NCI-H2081 (cell line): Measurements from ENCODE around the gene CMA1.
"Not testable (repeated sequence)": the region's sequence is repeated elsewhere in the genome, so short reads cannot be mapped to it uniquely, and the experiment has no call there.

ENCODE experiments used
- DNase-seq, 2 experiments: peaks; one replicate each; lab custom pipeline; 2025; lab: John Stamatoyannopoulos, UW

CMA1 gene, protein sequence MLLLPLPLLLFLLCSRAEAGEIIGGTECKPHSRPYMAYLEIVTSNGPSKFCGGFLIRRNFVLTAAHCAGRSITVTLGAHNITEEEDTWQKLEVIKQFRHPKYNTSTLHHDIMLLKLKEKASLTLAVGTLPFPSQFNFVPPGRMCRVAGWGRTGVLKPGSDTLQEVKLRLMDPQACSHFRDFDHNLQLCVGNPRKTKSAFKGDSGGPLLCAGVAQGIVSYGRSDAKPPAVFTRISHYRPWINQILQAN

DNA sequence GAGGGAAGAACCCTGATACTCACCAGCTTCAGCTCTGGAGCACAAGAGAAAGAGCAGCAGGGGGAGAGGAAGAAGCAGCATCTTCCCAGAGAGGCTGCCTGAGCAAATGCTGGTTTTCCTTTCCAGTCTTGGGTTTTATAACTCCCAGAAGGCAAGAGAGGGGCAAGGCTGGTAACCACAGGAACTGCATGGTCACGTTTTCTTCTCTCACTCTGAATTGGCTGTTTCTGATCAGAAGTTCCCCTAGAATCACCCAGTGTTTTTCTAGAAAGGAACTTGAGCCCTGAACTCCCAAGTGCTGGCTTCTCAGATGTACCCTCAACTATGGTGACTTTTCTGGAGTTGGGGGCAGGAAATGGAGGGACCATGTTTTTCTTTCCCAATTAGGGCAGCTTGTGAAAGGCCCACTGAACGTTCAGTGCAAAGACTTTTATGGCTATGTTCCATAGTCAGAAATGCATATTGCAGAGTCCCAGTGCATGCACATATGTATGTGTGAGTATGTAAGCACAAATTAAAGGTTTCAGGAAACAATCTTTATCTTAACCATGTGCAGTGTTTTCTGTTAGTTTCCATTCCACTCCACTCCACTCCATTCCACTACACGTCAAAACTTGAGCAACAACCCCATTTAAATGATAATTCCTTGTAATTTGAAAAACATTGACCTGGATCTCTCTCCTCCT, at the start of gene CMA1:
Gene CMA1 (minus strand): TSS at position 111 of the 686 bp plus-strand sequence. CDS start 30 bp downstream, at position 81.
- DNase-seq = no peak

DNA sequence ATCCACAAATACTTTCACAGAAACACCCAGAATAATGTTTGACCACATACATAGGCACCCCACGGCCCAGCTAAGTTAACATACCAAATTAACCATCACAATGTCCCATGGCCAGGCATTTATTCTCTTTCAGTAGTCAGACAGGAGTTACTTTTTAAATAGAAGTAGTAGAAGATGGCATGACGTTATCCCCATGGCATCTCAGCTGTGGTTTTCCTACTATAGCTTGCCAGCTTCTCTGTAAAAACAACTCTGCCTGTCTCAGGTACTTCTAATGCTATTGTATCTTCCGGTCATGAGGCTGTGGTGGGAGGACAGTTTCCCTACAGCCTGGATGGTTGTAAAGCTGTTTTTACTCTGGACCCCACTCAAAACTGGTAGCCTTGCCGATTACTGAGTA, 48.7 kb upstream of the CMA1 start:
- no peak for DNase-seq

DNA sequence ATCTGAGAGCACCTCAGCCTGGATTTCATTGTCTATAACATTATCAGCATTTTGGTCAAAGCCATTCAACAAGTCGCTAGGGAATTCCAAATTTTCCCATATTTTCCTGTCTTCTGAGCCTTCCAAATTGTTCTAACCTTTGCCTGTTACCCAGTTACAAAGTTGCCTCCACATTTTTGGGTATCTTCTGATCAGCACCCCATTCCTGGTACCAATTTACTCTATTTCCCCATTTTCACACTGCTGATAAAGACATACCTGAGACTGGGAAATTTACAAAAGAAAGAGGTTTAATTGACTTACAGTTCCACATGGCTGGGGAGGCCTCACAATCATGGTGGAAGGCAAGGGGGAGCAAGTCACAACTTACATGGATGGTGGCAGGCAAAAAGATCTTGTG, 41.0 kb upstream of the CMA1 start:
- not testable (repeated sequence) for DNase-seq

DNA sequence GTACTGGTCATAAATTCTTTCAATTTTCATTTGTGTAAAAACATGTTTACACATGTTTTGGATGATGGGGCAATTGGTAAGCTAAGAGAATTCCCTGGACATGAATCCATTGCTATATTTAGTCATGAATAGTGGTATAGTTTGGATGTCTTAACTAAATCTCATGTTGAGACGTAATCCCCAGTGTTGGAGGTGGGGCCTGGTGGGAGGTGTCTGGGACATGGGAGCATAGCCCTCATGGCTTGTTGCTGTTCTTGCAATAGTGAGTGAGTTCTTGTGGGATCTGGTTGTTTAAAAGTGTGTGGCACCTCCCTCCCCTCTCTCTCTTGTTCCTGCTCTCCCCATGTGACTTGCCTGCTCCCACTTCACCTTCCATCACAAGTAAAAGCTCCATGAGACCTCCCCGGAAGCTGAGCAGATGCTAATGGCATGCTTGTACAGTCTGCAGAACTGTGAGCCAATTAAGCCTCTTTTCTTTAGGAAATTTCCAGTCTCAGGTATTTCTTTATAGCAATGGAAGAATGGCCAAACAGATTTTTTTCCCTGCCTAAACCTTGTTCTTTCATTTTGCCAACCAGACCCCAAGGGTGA, 34.4 kb upstream of the CMA1 start:
- no peak for DNase-seq

DNA sequence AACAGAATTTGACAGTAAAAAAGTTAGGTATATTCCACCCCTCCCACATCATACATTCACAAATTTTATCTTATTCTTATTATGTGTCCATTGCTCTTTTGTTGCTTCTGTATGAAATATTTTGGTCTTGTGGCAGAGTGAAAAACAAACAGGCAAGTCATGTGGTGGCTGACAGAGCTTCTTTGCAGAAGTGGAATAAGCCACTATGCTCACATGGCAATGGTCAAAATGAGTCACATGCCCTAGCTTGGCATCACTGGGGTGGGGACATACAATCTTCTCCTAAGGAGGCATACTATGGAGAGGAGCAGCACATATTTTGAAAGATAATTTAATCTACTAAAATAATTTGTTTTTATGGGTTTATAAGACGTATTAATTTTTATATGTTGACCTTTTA, 27.7 kb upstream of the CMA1 start:
- no peak for DNase-seq

DNA sequence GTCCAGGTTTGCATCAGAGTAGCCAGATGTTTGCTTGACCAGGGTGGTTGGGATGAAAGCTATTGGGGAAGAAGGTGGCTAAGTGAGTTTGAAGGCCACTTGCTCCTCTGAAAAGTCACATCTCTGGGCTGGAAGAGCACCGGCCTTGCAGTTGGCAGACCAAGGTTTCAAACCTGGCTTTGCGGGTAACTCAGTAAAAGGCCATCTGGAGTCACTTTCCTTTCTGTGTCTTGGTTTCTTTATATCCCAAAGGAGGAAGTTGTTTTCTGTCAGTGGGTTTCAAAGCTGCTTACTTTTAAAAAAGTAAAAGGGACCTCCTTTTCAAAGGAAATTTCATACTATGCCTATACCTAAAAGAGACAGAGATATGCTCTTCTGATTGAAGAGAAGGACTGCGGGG, 26.2 kb upstream of the CMA1 start:
- no peak for DNase-seq

DNA sequence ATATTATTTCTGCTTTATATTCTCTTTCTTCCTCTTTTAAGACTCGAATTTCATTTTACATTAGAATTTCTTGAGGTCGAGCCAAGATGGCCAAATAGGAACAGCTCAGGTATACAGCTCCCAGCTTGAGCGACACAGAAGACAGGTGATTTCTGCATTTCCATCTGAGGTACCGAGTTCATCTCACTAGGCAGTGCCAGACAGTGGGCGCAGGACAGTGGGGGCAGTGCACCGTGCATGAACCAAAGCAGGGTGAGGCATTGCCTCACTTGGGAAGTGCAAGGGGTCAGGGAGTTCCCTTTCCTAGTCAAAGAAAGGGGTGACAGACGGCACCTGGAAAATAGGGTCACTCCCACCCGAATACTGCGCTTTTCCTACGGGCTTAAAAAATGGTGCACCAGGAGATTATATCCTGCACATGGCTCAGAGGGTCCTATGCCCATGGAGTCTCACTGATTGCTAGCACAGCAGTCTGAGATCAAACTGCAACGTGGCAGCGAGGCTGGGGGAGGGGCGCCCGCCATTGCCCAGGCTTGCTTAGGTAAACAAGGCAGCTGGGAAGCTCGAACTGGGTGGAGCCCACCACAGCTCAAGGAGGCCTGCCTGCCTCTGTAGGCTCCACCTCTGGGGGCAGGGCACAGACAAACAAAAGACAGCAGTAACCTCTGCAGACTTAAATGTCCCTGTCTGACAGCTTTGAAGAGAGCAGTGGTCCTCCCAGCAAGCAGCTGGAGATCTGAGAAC, 18.0 kb upstream of the CMA1 start:
- DNase-seq = not testable (repeated sequence)

DNA sequence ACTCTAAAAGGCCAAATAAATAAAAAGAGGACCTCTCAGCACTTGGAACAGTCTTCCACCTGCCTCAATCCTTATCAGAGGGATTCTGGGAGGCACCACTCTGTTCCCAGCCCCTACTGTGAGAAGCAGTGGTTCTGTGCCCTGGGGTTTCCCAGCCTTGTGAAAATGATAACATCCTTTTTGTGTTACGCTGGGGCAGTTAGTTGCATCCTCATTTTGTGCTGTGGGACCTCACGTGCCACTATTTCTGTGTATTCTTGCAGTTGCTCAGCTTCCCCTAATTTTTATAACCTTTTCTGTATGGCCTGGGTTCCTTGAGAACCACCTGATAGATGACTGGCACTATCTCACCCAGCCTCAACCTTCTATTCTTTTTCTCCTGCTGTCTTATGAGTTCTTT, 10.8 kb upstream of the CMA1 start:
- DNase-seq = no peak

DNA sequence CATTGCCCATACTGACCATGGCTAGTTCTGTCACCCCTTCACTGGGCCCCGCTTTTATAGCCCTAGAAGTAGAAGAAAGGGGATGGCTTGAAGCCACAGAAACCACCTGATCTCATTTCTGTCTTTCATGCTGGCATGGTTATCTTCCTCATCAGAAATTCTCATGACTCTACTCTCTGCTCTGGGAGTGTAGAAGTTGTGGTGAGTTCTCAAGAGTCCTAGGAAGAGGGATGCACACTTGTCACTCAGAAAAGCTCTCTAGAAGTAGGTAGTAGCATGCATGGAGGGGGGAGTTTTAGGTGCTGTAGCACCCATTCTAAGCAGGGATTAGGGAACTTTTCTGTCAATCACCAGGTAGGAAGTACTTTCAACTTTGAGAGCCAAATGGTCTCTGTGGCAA, 6.1 kb upstream of the CMA1 start:
- no peak for DNase-seq

DNA sequence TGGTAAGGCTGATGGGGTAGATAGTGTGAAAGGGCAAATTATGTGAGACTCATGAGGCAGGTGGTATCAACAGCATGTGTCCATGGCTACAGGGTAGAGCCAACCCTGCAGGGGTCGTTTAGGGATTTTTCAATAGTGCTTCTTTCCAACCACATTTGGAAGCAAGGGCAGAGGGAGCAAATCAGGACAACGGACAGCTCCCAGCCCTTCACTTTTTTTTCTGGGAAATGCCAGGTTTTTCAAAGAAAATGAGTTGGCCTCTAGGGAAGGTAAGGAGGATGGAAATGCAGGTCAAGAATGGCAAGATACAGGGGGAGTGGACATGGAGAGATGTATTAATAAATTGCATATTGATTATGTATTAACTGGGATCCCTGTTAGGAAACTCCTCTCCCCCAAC, 4.9 kb upstream of the CMA1 start:
- DNase-seq = no peak

DNA sequence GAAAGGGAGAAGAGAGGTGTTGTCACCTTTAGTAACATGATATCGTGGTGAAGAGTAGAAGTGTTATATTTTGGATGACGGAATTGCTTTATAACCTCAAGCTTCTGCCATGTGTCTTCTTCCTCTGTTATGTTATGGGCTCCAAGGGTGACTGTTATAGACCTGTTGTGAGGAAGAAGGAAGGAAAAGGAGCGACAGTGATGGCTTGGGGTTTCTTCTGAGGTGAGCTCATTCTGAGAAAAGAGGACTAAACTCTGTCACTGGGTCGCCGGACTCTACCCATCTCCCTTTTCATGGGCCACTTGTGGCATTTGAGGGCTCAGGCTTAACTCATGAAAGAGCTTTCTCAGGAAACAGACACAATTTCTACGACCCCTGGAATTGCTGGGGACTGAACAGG, 1.6 kb downstream of the CMA1 start:
- no peak for DNase-seq

DNA sequence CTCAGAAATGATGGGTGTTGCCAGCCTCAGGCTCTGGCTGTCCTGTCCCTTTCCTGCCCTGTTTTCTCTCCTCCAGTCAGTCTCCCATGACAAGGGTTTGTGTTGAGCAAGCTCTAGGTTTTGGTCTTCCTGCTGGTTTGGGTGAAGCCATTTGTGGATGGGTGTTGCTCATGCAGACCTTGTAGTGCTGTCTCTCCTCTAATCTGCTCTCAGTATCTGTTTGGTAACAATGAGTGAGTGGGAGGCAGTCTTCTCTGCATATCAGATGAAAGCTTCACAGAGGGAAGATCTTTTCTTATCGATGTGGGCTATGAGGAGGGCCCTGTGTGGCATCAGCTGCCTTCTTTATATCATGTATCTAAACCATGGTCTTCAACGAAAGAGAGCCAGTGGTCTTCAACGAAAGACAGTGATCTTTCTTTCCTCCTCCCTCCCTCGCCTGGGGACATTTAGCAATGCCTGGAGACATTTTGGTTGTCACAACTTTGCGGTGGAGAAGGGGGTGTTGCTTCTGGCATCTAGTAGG, 3.6 kb downstream of the CMA1 start:
- DNase-seq = no peak

DNA sequence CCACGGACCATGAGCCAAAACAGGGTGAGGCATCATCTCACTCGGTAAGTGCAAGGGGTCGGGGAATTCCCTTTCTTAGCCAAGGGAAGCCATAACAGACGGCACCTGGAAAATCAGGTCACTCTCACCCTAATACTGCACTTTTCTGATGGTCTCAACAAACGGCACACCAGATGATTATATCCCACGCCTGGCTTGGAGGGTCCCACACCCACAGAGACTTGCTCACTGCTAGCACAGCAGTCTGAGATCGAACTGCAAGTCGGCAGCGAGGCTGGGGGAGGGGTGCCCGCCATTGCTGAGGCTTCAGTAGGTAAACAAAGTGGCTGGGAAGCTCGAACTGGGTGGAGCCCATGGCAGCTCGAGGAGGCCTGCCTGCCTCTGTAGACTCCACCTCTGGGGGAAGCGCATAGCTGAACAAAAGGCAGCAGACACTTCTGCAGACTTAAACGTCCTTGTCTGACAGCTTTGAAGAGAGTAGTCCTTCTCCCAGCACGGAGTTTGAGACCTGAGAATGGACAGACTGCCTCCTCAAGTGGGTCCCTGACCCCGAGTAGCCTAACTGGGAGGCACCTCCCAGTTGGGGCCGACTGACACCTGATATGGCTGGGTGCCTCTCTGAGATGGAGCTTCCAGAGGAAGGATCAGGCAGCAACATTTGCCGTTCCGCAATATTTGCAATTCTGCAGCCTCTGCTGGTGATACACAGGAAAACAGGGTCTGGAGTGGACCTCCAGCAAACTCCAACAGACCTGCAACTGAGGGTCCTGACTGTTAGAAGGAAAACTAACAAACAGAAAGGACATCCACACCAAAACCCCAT, 16.3 kb downstream of the CMA1 start:
- not testable (repeated sequence) for DNase-seq

DNA sequence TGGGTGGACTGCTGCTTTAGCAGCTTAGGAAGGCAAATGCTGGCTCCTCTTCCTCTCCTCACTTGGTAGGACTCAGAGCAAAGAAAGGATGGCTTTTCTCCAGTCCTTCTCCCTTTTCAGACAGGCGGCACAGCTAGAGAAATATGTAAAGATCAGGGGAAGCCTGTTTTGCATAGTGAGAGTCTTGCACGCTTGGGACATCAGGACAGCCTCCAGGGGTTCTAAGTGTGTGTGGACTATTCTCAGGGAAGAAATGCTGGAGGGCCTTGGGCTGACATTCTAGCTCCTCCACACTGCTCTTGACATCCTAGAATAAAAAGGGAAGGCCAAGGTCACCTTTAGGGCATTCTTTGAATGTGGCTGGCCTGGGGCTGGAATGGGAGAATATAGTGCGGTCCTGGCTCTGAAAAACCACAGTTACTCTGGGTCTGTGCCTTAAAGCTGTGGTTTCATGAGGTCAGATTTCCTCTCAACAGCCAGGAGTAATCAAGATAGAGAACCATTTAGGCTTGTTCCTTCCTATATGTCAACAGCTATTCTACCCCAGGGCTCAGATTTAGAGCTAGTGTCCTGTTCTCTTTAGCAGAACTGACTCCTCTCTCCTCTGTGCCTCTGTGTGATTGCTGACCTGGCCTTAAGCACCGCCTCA, 24.3 kb downstream of the CMA1 start:
- no peak for DNase-seq

DNA sequence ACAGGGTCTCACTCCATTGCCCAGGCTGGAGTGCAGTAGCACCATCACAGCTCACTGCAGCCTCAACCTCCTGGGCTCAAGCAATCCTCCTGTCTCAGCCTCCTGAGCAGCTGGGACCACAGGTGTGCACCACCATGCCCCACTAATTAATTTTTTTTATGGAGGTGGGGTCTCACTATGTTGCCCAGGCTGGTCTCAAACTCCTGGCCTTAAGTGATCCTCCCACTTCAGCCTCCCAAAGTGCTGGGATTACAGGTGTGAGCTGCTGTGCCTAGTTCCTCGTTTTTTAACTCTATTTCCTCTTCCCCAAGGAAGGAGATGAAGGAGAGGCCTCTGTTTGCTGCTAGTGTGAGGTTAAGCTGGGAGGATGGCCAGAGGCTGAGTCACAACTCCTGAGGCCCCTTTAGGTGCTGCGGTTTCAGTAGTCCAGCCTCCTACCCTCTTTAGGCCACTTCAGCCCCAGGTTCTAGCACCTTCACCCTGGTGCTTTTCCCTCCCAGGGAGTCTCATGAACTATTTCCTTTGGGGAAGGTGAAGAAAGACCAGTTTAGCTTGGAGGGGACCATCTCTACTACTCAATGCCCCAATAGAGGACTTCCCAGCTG, 25.3 kb downstream of the CMA1 start:
- DNase-seq = not testable (repeated sequence)

DNA sequence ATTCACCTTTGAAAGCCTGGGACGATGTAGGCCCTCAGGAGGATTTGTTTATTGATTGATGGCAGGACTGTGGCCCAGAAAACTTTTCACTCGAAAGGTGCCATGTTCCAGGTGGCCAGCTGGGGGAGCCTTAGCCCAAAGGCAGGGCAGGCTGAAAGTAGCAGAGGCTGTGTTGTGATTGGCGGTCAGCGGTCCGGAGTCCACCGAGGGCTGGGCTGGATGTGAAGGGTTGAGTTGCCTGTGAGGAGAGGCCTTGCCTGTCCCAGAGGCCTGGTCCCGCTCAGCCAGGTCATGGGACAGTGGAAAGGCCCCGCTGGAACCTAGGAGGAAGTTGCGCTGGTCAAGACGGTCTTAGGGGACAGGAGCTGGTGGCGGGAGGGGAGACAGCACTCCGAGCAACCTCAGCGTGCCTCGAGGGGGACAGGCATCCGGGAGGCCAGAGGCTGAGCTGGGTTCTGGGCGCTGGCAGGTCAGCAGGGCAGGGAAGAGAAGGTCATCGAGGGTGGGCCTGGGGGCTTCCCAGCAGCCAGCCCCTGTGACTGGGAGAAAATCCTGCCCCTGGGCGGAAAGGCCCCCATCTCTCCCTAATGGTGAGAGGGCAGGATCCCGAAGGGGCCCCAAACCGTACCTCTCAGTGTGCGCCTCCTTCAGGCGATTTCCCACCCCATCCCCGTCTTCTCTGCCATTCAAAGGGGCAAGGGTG, 26.3 kb downstream of the CMA1 start:
- peak; percentile 17 to 20 for DNase-seq

DNA sequence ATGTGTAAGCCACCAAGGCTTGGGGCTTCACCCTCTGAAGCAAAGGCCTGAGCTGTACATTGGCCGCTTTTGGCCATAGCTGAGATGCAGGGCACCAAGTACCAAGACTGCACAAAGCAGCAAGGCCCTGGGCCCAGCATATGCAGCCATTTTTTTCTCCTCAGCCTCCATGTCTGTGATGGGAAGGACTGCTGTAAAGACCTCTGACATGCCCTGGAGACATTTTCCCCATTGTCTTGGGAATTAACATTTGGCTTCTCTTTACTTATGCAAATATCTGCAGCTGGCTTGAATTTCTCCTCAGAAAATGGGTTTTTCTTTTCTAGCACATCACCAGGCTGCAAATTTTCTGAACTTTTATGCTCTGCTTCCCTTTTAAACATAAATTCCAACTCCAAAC, 28.1 kb downstream of the CMA1 start:
- not testable (repeated sequence) for DNase-seq

DNA sequence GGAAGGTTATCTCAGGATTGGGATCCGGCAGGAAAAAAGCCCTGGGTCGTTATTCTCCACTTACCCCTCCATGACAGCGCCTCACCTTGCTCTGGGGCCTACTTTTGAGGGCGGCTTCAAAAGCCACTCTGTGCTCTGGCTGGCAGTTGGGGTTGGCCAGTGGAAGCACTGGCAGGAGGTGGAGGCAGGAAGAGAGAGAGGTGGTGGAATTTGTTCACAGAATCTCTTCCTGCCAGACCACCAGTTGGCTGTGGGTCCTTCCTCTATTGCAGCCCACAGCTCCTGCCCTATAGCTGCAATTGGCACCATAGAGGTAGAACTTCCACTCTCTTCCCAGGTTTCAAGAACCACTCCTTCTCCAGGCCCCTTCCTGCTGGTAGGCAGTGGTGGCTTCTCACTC, 32.8 kb downstream of the CMA1 start:
- no peak for DNase-seq

DNA sequence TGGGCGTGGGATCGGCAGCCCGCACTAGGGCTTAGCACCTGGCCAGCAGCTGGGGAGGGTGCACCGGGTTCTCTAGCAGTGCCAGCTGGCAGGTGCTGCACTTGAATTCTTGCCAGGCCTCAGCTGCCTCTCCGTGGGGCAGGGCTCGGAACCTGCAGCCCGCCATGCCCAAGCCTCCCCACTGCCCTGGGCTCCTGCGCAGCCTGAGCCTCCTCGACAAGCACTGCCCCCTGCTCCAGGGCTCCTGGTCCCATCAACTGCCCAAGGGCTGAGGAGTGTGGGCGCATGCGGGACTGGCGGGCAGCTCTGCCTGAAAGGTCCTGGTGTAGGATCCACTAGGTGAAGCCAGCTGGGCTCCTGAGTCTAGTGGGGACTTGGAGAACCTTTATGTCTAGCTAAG, 34.9 kb downstream of the CMA1 start:
- DNase-seq = no peak

DNA sequence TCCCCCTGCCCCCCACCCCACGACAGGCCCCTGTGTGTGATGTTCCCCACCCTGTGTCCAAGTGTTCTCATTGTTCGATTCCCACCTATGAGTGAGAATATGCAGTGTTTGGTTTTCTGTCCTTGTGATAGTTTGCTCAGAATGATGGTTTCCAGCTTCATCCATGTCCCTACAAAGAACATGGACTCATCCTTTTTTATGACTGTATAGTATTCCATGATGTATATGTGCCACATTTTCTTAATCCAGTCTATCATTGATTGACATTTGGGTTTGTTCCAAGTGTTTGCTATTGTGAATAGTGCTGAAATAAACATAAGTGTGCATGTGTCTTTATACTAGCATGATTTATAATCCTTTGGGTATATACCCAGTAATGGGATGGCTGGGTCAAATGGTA, 37.6 kb downstream of the CMA1 start:
- not testable (repeated sequence) for DNase-seq
